GM06990 (cell line): ENCODE measurements around the gene AFDN.

Experiments used
- DNase-seq: peaks from one replicate; pipeline ENCODE4 v3.0.0-alpha.2; 2011; ENCODE audit not compliant: insufficient read length; ENCODE audit errors: extremely low read depth
- H3K27me3 ChIP-seq: replicated peaks from 2 replicates; pipeline ENCODE4 v1.6.0; 2011; ENCODE audit warnings: low read length; ENCODE audit not compliant: control insufficient read depth, insufficient read depth
- H3K36me3 ChIP-seq: 2 replicates; pipeline ENCODE4 v1.5.1; 2011; ENCODE audit warnings: low read length; ENCODE audit not compliant: control insufficient read depth, insufficient read depth
- H3K4me3 ChIP-seq: replicated peaks from 2 replicates; pipeline ENCODE4 v1.5.1; 2011; ENCODE audit warnings: low read depth, mild to moderate bottlenecking, control low read depth, low read length
- CTCF ChIP-seq: IDR thresholded peaks from 2 replicates; pipeline ENCODE4 v1.5.1; 2011; ENCODE audit warnings: low read length, control low read depth, mild to moderate bottlenecking, inconsistent platforms; ENCODE audit not compliant: insufficient read depth, poor library complexity, severe bottlenecking

The AFDN gene

GRCh38 chr6:167803816-167804215 lies 22.9 kb upstream of the AFDN start:
- no peak for DNase-seq
- Histone ChIP-seq H3K4me3 (no peak overlapping the region), H3K36me3 (no peaks in the 10 kb centered on the region), H3K27me3 (no peaks in the 10 kb centered on the region)
- TF ChIP-seq CTCF: no peak

GRCh38 chr6:167804281-167805013 lies 22.3 kb upstream of the AFDN start:
- no peak overlapping the region for H3K4me3 ChIP-seq
- no peaks in the 10 kb centered on the region for H3K36me3 ChIP-seq
- no peaks in the 10 kb centered on the region for H3K27me3 ChIP-seq
- no peak for DNase-seq
- TF ChIP-seq CTCF: no peak

GRCh38 chr6:167805349-167806060 lies 21.2 kb upstream of the AFDN start:
- no peak for DNase-seq
- no peaks in the 10 kb centered on the region for H3K36me3 ChIP-seq
- no peak for TF ChIP-seq CTCF

DNA sequence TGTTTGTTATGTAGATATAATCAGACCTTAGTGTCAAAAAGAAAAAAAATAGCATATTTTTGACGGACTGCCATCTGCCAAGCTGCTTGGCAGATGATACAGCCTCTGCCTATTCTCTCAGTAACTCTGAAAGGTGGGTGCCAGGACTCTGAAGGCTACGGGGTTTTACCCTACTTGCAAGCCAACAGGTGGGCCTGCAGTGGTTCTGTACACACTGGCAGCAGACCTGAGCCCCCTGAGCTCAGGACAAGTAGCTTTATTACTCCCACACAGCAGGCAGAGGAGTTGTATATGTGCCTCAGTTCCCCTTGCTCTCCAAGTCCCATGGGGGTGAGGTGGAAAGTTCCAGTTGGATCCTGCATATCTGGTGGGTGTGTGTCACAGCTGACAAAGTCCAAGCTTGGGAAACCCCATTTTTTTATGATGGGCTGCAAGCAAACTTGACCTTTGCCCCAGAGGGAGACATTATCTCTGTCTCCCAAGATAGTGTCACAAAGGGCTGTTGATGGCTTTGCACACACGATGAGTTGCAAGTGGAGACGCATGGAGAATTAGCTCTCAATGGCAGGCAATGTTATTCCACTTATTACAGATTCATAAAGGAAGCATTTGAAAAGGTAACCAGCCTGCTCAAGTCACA lies 20.5 kb upstream of the AFDN start:
- DNase-seq: no peak
- Histone ChIP-seq H3K27me3 (no peaks in the 10 kb centered on the region), H3K36me3 (no peaks in the 10 kb centered on the region), H3K4me3 (no peak overlapping the region)
- no peak for TF ChIP-seq CTCF

More at GRCh38 chr6:167805349-167806060, 21.2 kb upstream of the AFDN start:
- Histone ChIP-seq H3K27me3 (no peaks in the 10 kb centered on the region), H3K4me3 (no peak overlapping the region)

DNA sequence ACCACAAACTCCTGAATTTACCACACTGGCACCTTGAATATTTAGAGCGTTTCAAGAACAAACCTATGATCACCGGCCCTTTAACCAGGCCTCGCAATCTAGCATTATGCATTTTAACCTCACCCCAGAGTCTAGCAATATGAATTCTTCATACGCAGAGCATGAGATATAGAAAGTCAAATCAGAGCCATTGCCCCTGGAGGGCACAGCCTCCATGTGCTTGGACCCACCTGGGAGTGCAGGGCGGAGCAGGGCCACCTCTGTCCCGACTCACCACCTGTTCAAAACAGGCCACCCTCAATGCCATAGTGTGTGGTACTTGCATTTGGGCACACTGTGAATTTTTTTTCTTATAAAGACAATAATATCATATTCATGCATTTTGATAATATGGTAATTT lies 19.5 kb upstream of the AFDN start:
- TF ChIP-seq CTCF: no peak
- no peak for DNase-seq
- no peak overlapping the region for H3K4me3 ChIP-seq
- H3K27me3 ChIP-seq: no peaks in the 10 kb centered on the region; the same call in 1 of the 2 replicates
- H3K36me3 ChIP-seq: no peaks in the 10 kb centered on the region
